Endothelial cell of umbilical vein (primary cell): ENCODE measurements around the gene SYNGR4. TPM values are rescaled to one million over a fixed set of nuclear protein-coding genes. Genes with fewer than 3 reads are reported as not detected.

Experiments used
- BruUV-seq: library from RNA; stranded (reverse); fragments of 400-500 nt; replicated peaks from 2 replicates; lab custom pipeline; 2021; lab: Mats Ljungman, UMichigan
- CTCF ChIA-PET: fragments of 300-600, 350-600 bp; sonication (Branson Sonifier 250); formaldehyde crosslinking; loops from one replicate; lab custom pipeline; 2021; ENCODE audit warnings: antibody characterized with exemption, inconsistent platforms; lab: Charles Lee
- POLR2A ChIA-PET: fragments of 300-600, 350-600 bp; sonication (Branson Sonifier 250); formaldehyde crosslinking; loops from one replicate; lab custom pipeline; 2021; ENCODE audit warnings: antibody characterized with exemption, inconsistent platforms; lab: Charles Lee
- DNase-seq: peaks from one replicate; pipeline ENCODE4 v3.0.0-alpha.2; 2011; ENCODE audit warnings: low read depth, low spot score
- FAIRE-seq: peaks from 2 replicates; lab custom pipeline; 2011; peaks lifted over from hg19 to GRCh38; lab: Jason Lieb, UNC
- H2AFZ ChIP-seq: 2 replicates; pipeline ENCODE4 v1.6.0; 2012; ENCODE audit warnings: low read depth, low read length, control low read depth, inconsistent platforms
- H3K27ac ChIP-seq: 2 replicates; pipeline ENCODE4 v1.5.1; 2011; ENCODE audit warnings: low read depth, mild to moderate bottlenecking, control low read depth, low read length, moderate library complexity; ENCODE audit not compliant: insufficient read depth
- H3K27me3 ChIP-seq, 2 experiments: 2 replicates each; pipeline versions ENCODE4 v1.6.0 to v1.6.1; 2011; ENCODE audit warnings: low read length in 2 of 2, mixed read lengths in 1 of 2; ENCODE audit not compliant: control insufficient read depth in 2 of 2, insufficient read depth in 2 of 2
- H3K36me3 ChIP-seq, 2 experiments: 2 replicates in 1 of 2; 3 replicates in 1 of 2; pipeline ENCODE4 v1.5.1; 2011; ENCODE audit warnings: low read length in 2 of 2, mild to moderate bottlenecking in 1 of 2, moderate library complexity in 1 of 2; ENCODE audit not compliant: control insufficient read depth in 2 of 2, insufficient read depth in 2 of 2; ENCODE audit errors: extremely low read depth in 1 of 2
- H3K4me1 ChIP-seq: 3 replicates; pipeline ENCODE4 v1.5.1; 2011; ENCODE audit warnings: mild to moderate bottlenecking, low read length; ENCODE audit not compliant: control insufficient read depth, insufficient read depth; ENCODE audit errors: extremely low read depth
- H3K4me2 ChIP-seq: 2 replicates; pipeline ENCODE4 v1.6.1; 2011; ENCODE audit warnings: low read length, control low read depth, mixed read lengths; ENCODE audit not compliant: insufficient read depth
- H3K4me3 ChIP-seq, 3 experiments: fragments of 200-600 bp in 1 of 3; sonication (generic), shearing (Covaris generic) in 1 of 3; replicated peaks in 1 of 3; 2 replicates each; pipeline ENCODE4 v1.5.1; 2011 to 2016; ENCODE audit warnings: control low read depth in 3 of 3, low read length in 3 of 3, mild to moderate bottlenecking in 2 of 3, inconsistent platforms in 1 of 3, low read depth in 1 of 3, moderate library complexity in 1 of 3; ENCODE audit not compliant: insufficient read depth in 1 of 3
- H3K79me2 ChIP-seq: 2 replicates; pipeline ENCODE4 v1.6.0; 2012; ENCODE audit warnings: low read length, inconsistent platforms; ENCODE audit not compliant: control insufficient read depth, insufficient read depth
- H3K9ac ChIP-seq: replicated peaks from 2 replicates; pipeline ENCODE3; 2011; ENCODE audit warnings: low read length, control low read depth; ENCODE audit not compliant: insufficient read depth; ENCODE audit errors: extremely low read depth
- H3K9me1 ChIP-seq: replicated peaks from 3 replicates; pipeline ENCODE4 v1.6.0; 2011; ENCODE audit warnings: mild to moderate bottlenecking, low read length; ENCODE audit not compliant: control insufficient read depth, insufficient read depth; ENCODE audit errors: extremely low read depth
- H3K9me3 ChIP-seq: replicated peaks from 2 replicates; pipeline ENCODE4 v1.5.1; 2012; ENCODE audit warnings: low read length, inconsistent platforms; ENCODE audit not compliant: control insufficient read depth, insufficient read depth
- H4K20me1 ChIP-seq: replicated peaks from 2 replicates; pipeline ENCODE3; 2011; ENCODE audit warnings: mild to moderate bottlenecking, low read length; ENCODE audit not compliant: control insufficient read depth, insufficient read depth; ENCODE audit errors: extremely low read depth
- CTCF ChIP-seq, 2 donors: IDR thresholded peaks; 1 replicate in 1 of 2; 2 replicates in 1 of 2; pipeline ENCODE4 v1.5.1; 2011; ENCODE audit warnings: low read length in 2 of 2, mild to moderate bottlenecking in 2 of 2, moderate library complexity in 2 of 2, control low read depth in 1 of 2, inconsistent platforms in 1 of 2, low read depth in 1 of 2; ENCODE audit not compliant: insufficient read depth in 1 of 2; ENCODE audit errors: extremely low read depth in 1 of 2
- EZH2 ChIP-seq: IDR thresholded peaks from 2 replicates; pipeline ENCODE4 v1.6.1; 2012; ENCODE audit warnings: borderline replicate concordance, low read depth, mild to moderate bottlenecking, moderate library complexity, low read length, inconsistent platforms; ENCODE audit not compliant: severe bottlenecking
- FOS ChIP-seq: IDR thresholded peaks from 2 replicates; pipeline ENCODE4 v1.6.1; 2011; ENCODE audit warnings: mild to moderate bottlenecking, low read length, moderate library complexity, borderline replicate concordance; ENCODE audit not compliant: insufficient read depth
- GATA2 ChIP-seq: IDR thresholded peaks from 2 replicates; pipeline ENCODE4 v1.7.0; 2011; ENCODE audit warnings: low read depth, mild to moderate bottlenecking, moderate library complexity, mixed read lengths, low read length; ENCODE audit not compliant: insufficient read length, insufficient read depth
- JUN ChIP-seq: IDR thresholded peaks from 2 replicates; pipeline ENCODE4 v1.6.1; 2011; ENCODE audit warnings: borderline replicate concordance, low read depth; ENCODE audit not compliant: insufficient read length, insufficient read depth
- MAX ChIP-seq: IDR thresholded peaks from 2 replicates; pipeline ENCODE4 v1.6.1; 2011; ENCODE audit not compliant: insufficient read depth, insufficient read length
- MYC ChIP-seq: IDR thresholded peaks from one replicate; pipeline ENCODE4 v1.6.1; 2011; ENCODE audit warnings: mild to moderate bottlenecking, low read depth, low read length
- POLR2A ChIP-seq: IDR thresholded peaks from 2 replicates; pipeline ENCODE4 v1.6.1; 2012; ENCODE audit warnings: low read depth, mild to moderate bottlenecking, control low read depth, low read length
- POLR2AphosphoS5 ChIP-seq: IDR thresholded peaks from 2 replicates; pipeline ENCODE4 v1.6.1; 2012; ENCODE audit warnings: low read depth, mild to moderate bottlenecking, control low read depth, low read length, moderate library complexity; ENCODE audit not compliant: insufficient read depth
- dilution Hi-C: fragments of 300-500 bp; cut with MboI; formaldehyde crosslinking; loops from one replicate; pipeline ENCODE4 v1.15.0; 2019; ENCODE audit warnings: low sequenced_read_pairs; ENCODE audit not compliant: extremely low pct_ligation_motif_present
- intact Hi-C: fragments of 100-400 bp; cut with micrococcal nuclease; formaldehyde crosslinking; loops from one replicate; pipeline ENCODE4 v1.10.0; 2022
- polyA plus RNA-seq, 4 experiments: library from polyadenylated mRNA; depleted of rRNA in 3 of 4; stranded (reverse) in 3 of 4; unstranded in 1 of 4; fragments of >200 nt; gene quantifications; 2 replicates each; pipeline versions ENCODE4 v1.2.1 to v1.2.3, GENCODE V29; 2011 to 2012; ENCODE audit warnings: missing spikeins in 1 of 4
- total RNA-seq: library from RNA; stranded (reverse); gene quantifications from 2 replicates; pipeline ENCODE4 v1.2.3, GENCODE V29; 2021

SYNGR4 gene
- total and polyA plus RNA-seq, 2 donors (not counting 3 experiments of a cell fraction or from before 2014, with no cell fraction given), result not detected

GRCh38 chr19:48350856-48351255, 13.3 kb upstream of the SYNGR4 start:
- no peak overlapping the region for H3K9ac ChIP-seq
- H3K9me1 ChIP-seq, result no peaks in the 10 kb centered on the region
- no peak overlapping the region for H2AFZ ChIP-seq
- POLR2A ChIA-PET, result no interaction called here
- H3K27ac ChIP-seq, result no peak overlapping the region
- no peak overlapping the region for H3K4me3 ChIP-seq
- no peak for FAIRE-seq
- dilution Hi-C loops, result no loop called here
- no peaks in the 10 kb centered on the region for H3K36me3 ChIP-seq
- no peaks in the 10 kb centered on the region for H3K4me1 ChIP-seq
- BruUV-seq, result no TSS peak
- no peaks in the 10 kb centered on the region for H3K9me3 ChIP-seq
- H3K27me3 ChIP-seq, result no peaks in the 10 kb centered on the region
- CTCF ChIA-PET, result interaction anchor here (0.6 to 2.8 kb wide), 26 partner anchors 10 to 258 kb away, joined by 3 to 29 read pairs (median 4); partner anchors contain the start of genes GRWD1, KDELR1, SYNGR4 and TMEM143
- no peaks in the 10 kb centered on the region for H4K20me1 ChIP-seq
- no peaks in the 10 kb centered on the region for H3K79me2 ChIP-seq
- H3K4me2 ChIP-seq, result no peak overlapping the region
- no peak for DNase-seq
- intact Hi-C loops, result no loop called here
- TF ChIP-seq JUN (no peak), FOS (no peak), MYC (no peak), EZH2 (no peak), CTCF (IDR thresholded peaks at IDR 0.05; ENCODE audit: extremely low read depth in 1 of 2, insufficient read depth in 1 of 2, low read depth in 1 of 2, low read length in 2 of 2) (no peak), POLR2A (no peak), POLR2AphosphoS5 (no peak), GATA2 (no peak), MAX (no peak)
